ENCODE data around the gene DTWD2.

The DTWD2 gene, protein sequence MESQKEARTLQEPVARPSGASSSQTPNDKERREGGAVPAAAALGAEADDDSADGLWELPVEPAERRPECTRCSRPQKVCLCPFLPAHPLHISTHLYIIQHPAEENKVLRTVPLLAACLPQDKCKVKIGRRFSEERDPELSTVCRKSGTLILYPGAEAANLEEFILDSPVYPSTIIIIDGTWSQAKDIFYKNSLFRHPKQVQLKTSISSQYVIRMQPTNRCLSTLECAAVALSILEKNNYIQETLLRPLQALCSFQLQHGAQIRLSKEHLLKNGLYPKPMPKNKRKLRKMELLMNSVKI

DNA sequence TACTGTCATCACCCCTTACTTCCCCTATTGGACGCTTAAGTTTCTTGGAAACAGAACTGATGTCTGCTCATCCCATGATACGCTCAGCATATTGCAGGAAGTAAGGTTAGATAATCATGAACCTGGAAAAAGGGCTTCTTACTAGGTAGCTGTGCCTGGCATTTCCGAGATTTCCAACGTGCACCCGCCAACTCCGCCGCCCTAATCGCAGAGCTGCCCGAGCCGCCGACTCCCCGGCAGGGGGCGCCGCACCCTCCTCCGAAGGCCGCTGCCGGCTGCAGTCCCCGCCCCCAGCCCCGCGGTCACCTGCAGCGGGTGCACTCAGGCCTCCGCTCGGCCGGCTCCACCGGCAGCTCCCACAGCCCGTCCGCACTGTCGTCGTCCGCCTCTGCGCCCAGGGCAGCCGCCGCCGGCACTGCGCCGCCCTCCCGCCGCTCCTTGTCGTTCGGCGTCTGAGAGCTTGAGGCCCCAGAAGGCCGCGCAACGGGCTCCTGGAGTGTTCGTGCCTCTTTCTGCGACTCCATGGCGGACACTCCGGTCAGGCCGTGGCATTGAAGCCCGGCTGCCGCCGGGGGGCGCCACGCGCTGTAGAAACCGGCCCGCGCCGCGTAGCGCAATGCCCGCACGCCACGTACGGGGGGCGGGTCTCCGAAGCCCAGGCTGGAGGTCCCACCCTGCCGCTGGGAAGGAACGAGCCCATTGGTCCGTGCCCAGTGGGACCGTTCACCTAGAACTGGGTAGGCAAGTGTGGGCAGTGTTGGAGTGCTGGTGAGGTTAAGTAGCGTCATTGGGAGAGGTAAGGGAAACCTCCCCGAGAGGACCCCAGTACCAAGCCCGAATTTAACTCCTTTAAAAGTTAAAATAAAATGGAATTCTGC lies at the start of gene DTWD2:
TSS of gene DTWD2 (minus strand) at position 560 of the 878 bp plus-strand sequence. CDS start at position 524, 36 bp downstream.
- DNase-seq (ENCODE audit: extremely low read depth in 1 of 2, low read depth in 1 of 2) = peak; percentile 87 to 91

DNA sequence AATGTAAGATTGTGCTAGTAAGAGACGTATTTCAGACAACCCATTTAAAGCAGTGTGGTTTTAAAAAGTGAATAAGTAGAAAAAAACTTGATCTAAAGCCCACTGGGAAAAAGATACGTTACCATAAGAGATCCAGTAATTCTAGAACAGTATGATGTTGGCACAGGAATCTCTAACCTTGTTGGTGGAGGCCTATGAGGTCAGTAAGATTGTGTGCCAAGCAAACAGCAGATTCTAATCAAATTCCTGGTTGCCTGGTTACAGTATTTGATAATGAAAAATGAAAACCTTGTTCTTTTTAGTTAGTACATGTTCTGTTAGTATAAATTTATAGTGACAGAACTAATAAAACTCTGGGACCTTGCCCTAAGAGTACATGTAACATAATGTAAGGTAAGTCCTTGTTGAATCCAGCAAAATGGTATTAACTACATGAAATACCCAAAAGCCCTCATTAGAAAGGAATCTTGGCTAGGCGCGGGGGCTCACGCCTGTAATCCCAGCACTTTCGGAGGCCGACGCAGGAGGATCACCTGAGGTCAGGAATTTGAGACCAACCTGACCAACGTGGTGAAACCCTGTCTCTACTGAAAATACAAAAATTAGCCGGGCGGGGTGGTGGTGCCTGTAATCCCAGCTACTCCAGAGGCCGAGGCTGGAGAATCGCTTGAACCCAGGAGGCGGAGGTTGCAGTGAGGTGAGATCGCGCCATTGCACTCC lies 49.3 kb upstream of the DTWD2 start:
- no peak for DNase-seq (ENCODE audit: extremely low read depth in 1 of 2, low read depth in 1 of 2)

DNA sequence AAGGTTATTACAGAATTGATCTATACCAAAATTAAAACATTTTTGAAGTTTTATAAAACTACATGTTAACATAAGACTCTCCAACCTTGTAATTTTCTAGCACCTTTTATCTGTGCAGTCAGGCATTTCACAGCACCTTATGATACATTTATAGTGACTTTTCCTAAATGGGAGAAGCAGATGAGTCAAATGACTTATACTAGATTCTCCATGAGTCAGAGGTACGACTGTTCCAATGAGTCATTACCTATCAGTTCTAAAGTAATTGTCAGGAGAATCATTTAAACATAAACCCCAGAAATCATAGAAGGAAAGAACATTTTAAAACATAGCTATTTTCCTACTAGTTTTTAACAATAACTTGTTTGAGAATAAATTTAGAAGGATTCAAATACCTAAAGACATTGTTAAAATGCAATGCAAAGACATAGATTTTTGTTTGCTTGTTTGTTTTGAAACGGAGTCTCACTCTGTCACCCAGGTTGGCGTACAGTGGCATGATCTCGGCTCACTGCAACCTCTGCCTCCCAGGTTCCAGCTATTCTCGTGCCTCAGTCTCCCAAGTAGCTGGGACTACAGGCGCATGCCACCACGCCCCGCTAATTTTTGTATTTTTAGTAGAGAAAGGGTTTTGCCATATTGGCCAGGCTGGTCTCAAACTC lies 47.9 kb upstream of the DTWD2 start:
- DNase-seq (ENCODE audit: extremely low read depth in 1 of 2, low read depth in 1 of 2) = no peak

DNA sequence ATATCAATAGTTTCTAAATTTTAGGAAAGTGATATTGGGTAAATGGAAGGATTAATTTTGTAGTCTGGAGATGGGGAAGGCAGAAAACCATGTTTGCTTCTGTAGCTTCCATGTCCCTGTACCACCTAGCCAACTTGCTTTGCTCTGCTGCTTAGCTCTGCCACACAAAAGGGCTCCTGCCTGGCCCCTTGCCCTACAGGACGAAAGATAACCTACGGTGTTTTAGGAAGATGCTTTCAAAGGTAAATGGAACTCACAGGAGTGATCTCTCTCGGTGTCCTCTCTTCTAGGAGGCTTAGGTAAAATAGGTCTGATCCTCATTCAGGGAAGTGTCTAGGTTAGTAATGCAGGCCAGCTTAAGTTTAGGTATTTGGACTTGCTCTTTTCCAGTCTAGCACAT lies 44.8 kb upstream of the DTWD2 start:
- no peak for DNase-seq (ENCODE audit: extremely low read depth in 1 of 2, low read depth in 1 of 2)

DNA sequence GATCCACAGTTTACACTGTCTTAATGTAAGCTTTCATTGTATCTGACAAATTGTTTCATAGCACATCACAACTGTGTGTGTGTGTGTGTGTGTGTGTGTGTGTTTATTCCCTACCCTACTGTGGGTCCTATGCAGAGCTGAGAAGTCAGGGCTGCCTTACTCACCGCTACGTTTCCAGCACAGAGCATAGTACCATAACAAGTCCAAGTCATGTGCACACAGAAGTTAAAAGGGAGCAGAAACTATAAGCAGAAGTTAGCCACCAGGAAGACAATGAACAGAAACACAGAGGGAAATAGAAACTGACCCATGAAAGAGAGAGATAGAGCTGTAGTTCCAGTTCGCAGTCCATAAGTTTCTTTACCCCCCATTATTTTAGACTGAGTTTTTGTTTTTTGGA lies 44.3 kb upstream of the DTWD2 start:
- DNase-seq (ENCODE audit: extremely low read depth in 1 of 2, low read depth in 1 of 2) = no peak

DNA sequence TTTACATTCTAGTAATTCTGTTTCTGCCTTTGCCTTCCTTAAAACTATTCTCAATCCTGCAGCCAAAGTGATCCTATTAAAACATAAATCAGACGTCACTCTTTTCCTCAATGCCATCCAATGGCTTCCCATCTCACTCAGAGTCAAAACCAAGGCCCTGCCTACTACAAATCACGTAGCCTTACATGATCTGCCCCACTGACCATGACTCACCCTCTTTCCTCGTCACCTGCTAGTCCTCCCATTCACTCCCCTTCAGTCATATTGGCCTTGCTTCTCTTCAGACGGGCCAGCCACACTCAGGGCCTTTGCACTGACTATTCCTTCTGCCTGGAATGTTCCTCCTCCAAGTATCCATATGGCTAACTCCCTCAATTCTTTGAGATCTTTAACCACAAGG lies 43.6 kb upstream of the DTWD2 start:
- peak in 1 of 2 donors; percentile 25 for DNase-seq (ENCODE audit: extremely low read depth in 1 of 2, low read depth in 1 of 2)

DNA sequence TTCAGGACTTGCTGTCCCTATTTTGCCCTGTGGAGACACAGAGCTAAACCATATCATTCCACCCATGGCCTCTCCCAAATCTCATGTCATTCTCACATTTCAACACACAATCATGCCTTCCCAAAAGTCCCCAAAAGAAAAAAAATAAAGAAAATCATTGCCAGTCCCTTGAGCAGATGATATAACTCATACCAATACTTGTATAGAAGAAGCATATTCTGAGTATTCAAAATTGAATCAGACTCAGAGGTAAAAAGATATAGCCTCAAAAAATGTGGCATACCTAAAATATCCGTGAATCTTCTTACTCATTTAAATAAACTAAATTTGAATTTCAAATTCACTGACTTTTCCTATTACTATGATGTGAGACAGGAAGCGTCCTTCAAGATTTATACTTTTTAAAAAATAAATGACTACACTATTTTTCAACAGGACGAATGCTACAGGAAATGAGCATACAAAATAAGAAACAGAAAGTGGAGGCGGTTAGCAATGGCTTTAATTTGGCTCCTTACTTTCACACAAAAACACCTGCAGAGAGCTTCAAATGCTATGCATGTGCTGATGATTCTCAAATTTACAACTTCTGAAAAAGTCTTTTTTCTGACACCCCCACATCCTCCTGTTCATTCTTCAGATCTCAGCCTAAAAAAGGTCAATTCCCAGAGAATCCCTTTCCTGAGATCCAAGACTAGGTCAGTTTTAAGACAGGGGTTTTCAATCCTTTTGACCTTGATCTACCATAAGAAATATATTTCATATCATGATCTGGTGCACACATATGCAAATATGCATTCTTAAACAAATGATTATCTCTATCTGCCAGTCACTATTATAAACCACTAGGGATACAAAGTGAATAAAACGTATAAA lies 42.9 kb upstream of the DTWD2 start:
- DNase-seq (ENCODE audit: extremely low read depth in 1 of 2, low read depth in 1 of 2) = no peak

DNA sequence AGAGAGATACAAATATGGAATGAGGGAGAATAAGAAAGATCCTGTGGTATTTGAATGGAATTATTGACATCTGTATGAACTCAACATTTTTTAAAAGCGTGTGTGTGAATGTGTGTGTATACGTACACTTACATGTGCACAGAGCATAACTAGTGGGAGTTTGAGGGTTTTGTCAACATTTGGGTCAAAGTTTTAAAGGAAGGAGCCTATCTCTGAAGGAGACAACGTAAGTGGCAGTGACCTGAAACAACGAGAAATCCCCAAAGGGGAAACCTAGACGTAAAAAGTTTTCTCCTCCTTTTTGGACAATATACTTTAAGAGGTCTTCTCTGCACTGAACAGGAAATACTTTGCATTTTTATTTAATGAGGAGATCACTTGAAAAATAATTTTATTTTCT lies 40.2 kb upstream of the DTWD2 start:
- no peak for DNase-seq (ENCODE audit: extremely low read depth in 1 of 2, low read depth in 1 of 2)

DNA sequence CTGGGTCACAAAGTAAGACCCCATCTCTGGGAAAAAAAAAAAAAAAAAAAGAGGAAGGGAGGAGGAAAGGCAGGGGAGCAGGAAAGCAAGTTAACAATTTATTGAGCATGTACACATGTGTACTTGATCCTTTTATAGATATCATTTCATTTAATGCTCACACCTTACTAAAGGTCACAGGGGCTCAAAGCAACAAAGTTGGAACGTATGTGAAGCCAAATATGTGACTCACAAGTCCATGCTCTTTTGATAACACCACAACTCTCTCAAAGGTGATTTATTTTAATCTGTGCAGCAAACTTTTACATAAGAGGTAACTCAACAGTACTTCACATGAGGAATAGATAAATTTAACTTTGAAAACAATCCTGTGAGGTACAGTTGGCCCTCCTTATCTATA lies 34.4 kb upstream of the DTWD2 start:
- DNase-seq (ENCODE audit: extremely low read depth in 1 of 2, low read depth in 1 of 2) = no peak

DNA sequence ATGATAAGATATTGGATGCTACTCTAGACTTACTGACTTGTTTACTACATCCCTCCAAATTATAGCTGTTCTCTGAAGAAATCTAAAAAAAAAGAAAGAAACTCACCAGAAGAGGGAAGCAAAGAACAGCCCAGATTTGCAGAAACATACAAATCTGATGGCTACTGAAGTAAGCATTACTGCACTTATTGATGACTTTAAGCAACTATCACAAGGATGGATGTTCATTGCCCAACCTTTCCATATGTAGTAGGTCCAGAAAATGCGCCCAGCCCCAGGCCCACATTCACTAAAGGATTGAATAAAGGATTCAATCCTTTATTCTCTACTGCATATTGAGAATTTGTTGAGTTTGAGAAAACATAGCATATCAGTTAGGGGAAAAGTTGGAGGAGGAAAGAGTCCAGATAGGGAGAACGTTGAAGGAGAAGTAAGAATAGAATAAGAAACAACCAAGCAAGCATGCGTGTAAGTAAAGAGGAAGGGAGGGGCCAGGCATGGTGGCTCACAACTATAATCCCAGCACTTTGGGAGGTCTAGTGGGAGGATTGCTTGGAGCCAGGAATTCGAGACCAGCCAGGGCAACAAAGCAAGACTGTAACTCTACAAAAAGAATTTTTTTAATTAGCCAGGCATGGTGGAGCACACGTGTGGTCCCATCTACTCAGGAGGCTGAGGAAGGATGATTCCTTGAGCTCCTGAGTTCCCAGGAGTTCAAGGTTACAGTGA lies 33.8 kb upstream of the DTWD2 start:
- DNase-seq (ENCODE audit: extremely low read depth in 1 of 2, low read depth in 1 of 2) = no peak

DNA sequence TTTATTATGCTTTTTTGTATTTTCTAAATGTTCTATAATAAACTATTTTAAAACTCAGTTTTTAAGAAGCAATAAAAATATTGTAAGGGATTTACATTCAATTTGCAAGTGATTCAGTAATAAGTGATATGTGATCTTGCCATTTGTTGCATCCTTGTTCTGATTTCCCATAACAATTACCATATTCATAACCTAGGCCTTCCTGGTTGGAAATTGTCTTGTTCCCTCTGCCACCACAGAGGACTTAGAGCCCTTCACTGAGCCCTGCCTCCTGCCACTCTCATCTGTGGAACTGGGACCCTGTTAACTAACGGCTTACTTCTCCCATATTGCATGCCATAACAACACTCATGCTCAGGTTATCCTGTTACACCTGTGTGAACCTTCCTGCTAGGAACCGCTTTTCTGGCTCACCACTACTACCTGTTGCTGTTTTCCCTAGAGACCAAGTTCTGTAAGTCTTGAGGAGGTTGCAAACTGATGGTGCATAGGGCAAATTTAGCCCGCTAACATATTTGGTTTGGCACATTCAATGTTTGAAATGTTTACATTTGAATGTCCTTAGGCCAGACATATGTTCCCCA lies 32.9 kb upstream of the DTWD2 start:
- DNase-seq (ENCODE audit: extremely low read depth in 1 of 2, low read depth in 1 of 2) = no peak

DNA sequence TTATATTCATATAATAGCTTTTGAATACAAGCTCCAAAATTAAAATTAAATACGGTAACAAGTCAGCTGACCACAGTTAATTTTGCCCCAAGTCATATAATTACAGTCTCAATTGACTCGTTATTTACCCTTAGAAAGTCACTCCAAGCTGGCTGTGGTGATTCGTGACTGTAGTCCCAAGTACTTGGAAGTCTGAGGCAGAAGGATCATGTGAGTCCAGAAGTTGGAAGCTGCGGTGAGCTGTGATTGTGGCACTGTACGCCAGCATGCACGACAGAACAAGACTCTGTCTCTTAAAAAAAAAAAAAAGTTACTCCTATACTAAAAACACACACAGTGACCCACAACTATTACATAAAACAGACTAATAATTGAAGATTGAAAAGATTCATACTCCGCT lies 31.6 kb upstream of the DTWD2 start:
- DNase-seq (ENCODE audit: extremely low read depth in 1 of 2, low read depth in 1 of 2) = no peak

DNA sequence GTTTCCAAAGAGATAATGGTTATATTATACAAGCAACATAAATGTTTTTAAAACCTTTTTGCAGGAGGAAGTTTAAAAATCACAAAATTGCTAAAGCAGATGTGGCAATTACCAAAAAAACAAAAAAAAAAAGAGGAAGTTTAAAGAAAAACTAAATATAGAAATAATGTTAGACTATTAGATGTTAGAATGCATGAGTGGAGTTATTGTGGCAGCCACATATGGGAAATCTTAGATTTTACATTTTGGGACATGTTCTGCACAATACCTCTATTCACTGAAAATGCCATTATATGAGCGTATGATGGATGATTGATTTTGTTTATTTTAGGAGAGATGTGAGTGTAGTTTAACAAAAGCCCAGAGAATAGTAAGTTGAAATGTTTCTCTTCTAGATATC lies 31.2 kb upstream of the DTWD2 start:
- DNase-seq (ENCODE audit: extremely low read depth in 1 of 2, low read depth in 1 of 2) = no peak

DNA sequence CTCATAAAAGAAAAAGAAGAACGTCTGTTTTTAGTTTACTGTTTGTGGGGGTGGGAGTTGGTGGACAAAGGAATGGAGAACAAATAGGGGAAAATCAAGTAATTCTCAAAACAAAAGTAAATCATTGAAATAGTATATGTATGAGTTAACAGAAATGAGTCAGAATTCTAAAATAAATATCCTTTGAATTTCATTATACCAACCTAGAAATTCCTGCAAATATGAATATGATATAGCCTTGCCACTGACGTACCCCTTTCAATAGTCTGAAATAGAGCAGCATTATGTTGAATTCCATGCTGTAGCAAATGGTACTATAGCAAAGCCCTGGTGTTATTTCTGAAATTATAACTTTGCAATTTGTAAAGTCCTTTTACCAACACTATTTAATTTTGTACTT lies 29.6 kb upstream of the DTWD2 start:
- no peak for DNase-seq (ENCODE audit: extremely low read depth in 1 of 2, low read depth in 1 of 2)

DNA sequence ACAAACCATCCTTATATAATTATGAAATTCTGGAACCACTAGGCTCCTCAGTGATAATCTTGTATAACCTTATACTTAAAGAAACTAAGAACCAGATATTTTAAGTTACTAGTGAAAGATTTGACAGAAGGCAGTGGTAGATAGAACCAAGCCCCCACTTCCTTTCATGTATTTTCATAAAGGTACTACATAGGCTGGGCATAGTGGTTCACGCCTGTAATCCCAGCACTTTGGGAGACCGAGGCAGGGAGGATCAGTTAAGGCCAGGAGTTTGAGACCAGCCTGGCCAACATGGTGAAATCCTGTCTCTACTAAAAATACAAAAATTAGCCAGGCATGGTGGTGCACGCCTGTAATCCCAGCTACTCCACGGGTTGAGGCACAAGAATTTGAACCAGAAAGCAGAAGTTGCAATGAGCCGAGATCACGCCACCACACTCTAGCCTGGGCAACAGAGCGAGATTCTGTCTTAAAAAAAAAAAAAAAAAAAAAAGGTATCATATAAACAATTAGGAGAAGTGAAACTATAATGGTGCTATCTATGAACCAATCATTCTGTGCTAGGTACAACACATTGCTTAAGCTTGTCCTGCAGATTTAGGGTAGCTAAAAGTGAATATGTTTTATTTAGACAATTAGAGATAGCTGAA lies 27.9 kb upstream of the DTWD2 start:
- DNase-seq (ENCODE audit: extremely low read depth in 1 of 2, low read depth in 1 of 2) = no peak

DNA sequence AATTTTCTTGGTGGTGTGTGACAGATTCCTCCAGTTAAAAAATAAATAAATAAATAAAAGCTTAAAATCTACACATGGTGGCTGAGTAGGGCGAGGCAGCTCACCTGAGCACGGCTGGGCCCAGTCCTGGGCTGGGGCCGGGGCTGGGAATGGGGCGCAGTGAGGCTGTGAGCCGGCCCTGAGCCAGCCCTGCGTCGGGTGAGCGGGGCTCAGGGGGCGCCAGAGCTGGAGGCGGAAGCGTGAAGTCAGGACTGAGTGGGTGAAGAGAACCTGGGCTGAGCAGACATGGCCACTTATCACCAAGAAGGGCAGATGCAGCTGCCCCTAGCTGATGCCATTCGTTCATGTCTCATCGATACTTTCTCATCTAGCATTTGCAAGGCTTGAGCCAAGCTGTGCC lies 22.8 kb upstream of the DTWD2 start:
- no peak for DNase-seq (ENCODE audit: extremely low read depth in 1 of 2, low read depth in 1 of 2)

DNA sequence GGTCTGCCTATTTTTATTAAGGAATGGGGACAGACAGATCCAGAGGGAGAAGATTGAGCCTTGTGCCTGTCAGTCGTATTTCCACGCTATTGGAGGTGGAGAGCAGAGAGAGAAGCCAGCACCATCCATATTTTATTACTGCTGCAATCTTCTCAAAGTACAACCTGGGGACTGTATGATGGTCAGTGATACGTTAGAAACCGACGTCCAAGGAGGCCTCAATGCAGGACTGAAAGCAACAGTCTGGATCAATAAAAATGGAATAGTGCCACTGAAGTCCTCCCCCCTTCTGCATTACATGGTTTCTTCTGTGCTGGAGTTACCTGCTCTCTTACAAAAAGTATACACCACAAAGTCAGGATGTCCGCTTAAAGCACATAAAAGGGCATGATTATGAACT lies 21.9 kb upstream of the DTWD2 start:
- DNase-seq (ENCODE audit: extremely low read depth in 1 of 2, low read depth in 1 of 2) = no peak

DNA sequence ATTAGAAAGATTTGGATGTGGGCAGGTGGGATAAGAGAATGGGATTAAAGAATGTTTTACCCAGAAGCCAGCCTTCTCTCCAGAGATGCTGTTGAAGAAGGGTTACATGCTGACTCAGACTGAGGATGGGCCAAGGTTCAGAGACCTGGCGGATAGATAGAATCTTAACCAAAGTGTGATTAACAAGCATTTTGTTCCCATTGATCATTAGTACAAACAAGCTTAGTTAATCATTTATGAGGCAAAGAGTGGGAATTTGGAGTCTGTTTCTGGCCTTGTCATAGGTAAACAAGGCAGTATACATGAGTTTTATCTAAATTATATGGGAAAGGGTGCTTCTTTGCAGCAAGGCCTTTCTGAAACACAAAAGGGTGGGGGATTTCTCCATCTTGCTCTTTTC lies 20.8 kb upstream of the DTWD2 start:
- DNase-seq (ENCODE audit: extremely low read depth in 1 of 2, low read depth in 1 of 2) = no peak

DNA sequence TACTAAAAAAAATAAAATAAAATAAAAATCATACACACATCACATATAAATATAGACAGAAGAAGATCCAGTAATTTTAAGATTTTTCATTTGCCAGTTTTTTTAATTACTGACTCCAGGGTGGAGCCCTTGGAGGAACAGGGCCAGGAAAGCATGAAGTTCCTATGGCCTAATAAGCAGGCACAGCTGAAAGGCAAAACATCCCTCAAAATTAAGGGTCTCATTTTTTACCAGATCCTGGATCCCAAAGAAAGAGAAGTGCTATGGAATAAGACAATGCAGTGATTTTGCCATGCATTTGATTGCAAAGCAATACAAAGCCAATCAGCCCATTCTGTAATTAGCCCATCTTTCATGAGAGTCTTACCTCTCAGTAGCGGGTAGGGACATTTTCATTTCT lies 11.3 kb upstream of the DTWD2 start:
- no peak for DNase-seq (ENCODE audit: extremely low read depth in 1 of 2, low read depth in 1 of 2)

All from stimulated activated CD8-positive, alpha-beta memory T cell treated with anti-CD3 and anti-CD28 coated beads, Interleukin-7, amount 100 ng/mL, for 48 hours (primary cell).